Suprapubic skin (tissue), 4 donors: ENCODE data around the gene SYTL4.

ENCODE experiments used
- EP300 ChIP-seq: sonication (generic); formaldehyde crosslinking; IDR thresholded peaks from one replicate; pipeline ENCODE4 v1.6.1; 2017; ENCODE audit warnings: antibody characterized with exemption
- POLR2A ChIP-seq, 2 donors: fragments of 450-650 bp; IDR thresholded peaks; one replicate each; pipeline ENCODE4 v1.6.1; 2017; ENCODE audit warnings: antibody characterized with exemption in 2 of 2, mild to moderate bottlenecking in 2 of 2, moderate library complexity in 2 of 2
- POLR2AphosphoS5 ChIP-seq, 3 donors: sonication (generic); formaldehyde crosslinking; IDR thresholded peaks; one replicate each; pipeline ENCODE4 v1.6.1; 2017; ENCODE audit warnings: antibody characterized with exemption in 3 of 3
- TF ChIP-seq, protein P1 (sequence below), 2 donors: fragments of 200-600 bp in 1 of 2; fragments of 450-650 bp in 1 of 2; sonication (generic) in 1 of 2; IDR thresholded peaks; one replicate each; pipeline ENCODE4 v1.5.1; 2016 to 2019; ENCODE audit warnings: antibody characterized with exemption in 2 of 2, mild to moderate bottlenecking in 1 of 2, moderate library complexity in 1 of 2

DNA sequence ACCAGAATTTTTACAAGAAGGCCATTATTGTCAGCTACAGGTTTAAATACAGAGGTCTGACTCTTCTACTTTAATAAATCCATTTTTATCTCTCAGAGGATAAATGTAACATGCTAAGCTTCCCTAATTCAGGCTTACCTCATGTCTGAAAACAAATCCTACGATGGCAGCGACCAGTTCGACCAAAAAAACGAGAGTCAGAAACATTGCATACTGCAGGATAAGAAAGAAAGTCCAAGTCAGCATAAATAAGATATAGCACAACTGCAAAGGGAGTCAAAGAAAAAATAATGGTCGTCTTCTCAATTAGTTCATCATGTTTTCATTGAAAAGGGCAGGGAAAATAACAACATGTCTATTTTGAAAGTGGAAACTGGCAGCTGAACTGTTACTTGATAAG, 96.9 kb downstream of the SYTL4 start:
- TF ChIP-seq POLR2AphosphoS5 (IDR thresholded peaks at IDR 0.05), result no peak
- TF ChIP-seq, protein P1, sequence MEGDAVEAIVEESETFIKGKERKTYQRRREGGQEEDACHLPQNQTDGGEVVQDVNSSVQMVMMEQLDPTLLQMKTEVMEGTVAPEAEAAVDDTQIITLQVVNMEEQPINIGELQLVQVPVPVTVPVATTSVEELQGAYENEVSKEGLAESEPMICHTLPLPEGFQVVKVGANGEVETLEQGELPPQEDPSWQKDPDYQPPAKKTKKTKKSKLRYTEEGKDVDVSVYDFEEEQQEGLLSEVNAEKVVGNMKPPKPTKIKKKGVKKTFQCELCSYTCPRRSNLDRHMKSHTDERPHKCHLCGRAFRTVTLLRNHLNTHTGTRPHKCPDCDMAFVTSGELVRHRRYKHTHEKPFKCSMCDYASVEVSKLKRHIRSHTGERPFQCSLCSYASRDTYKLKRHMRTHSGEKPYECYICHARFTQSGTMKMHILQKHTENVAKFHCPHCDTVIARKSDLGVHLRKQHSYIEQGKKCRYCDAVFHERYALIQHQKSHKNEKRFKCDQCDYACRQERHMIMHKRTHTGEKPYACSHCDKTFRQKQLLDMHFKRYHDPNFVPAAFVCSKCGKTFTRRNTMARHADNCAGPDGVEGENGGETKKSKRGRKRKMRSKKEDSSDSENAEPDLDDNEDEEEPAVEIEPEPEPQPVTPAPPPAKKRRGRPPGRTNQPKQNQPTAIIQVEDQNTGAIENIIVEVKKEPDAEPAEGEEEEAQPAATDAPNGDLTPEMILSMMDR (IDR thresholded peaks at IDR 0.05), result no peak
- TF ChIP-seq POLR2A (IDR thresholded peaks at IDR 0.05), result no peak
- no peak for TF ChIP-seq EP300
